Stomach (tissue), 4 donors: Measurements from ENCODE around the gene PDCD2.

ENCODE experiments used
- CTCF ChIP-seq, 7 experiments: fragments of 450-650 bp in 4 of 7; fragments of 200-600 bp in 3 of 7; sonication (generic) in 3 of 7; IDR thresholded peaks; one replicate each; pipeline ENCODE4 v1.5.1; 2016 to 2019; ENCODE audit warnings: antibody characterized with exemption in 7 of 7, control low read depth in 2 of 7, mild to moderate bottlenecking in 1 of 7
- POLR2AphosphoS5 ChIP-seq, 3 donors: sonication (generic); formaldehyde crosslinking; IDR thresholded peaks; one replicate each; pipeline ENCODE4 v1.6.1; 2016; ENCODE audit warnings: antibody characterized with exemption in 3 of 3

- peak in 5 of 7 experiments; percentile 40 to 84 (median 66) for TF ChIP-seq CTCF (IDR thresholded peaks at IDR 0.05)
- no peak for TF ChIP-seq POLR2AphosphoS5 (IDR thresholded peaks at IDR 0.05)
Measured at GRCh38 chr6:170529839-170530469, 54.5 kb downstream of the PDCD2 start.
